HG03196 (cell line): ENCODE data around the gene ADSS1.

ENCODE experiments used
- ATAC-seq: cut with Tn5 transposase; IDR thresholded peaks from one replicate; pipeline ENCODE4 v1.9.1; 2021; ENCODE audit not compliant: unreplicated experiment

Gene ADSS1

DNA sequence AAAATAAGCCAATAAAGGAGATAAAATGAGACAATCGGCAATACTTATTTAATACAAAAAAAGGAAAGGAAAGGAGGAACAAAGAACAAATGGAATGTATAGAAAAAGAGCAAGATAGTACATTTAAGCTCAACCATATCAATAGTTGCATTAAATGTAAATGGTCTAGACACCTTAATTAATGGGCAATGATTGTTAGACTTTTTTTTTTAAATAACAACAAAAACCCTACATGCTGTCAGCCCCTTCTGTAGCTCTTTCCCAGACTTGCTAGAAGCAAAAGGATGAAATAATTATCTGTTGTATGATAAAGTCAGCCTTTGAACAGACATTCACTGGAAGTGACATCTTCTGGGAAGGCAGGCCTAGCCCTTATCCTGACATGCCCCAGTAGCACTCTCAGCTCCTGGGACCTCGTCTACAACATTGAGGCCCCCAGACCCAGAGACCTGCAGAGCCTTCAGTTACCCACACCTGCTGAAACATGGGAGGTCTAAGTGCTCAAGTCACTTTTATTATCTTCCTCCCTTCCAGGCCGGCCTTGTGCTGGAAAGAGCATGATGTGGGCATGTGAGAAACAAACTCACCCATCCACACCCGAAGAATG is 42.3 kb downstream of the ADSS1 start:
- ATAC-seq: no peak

DNA sequence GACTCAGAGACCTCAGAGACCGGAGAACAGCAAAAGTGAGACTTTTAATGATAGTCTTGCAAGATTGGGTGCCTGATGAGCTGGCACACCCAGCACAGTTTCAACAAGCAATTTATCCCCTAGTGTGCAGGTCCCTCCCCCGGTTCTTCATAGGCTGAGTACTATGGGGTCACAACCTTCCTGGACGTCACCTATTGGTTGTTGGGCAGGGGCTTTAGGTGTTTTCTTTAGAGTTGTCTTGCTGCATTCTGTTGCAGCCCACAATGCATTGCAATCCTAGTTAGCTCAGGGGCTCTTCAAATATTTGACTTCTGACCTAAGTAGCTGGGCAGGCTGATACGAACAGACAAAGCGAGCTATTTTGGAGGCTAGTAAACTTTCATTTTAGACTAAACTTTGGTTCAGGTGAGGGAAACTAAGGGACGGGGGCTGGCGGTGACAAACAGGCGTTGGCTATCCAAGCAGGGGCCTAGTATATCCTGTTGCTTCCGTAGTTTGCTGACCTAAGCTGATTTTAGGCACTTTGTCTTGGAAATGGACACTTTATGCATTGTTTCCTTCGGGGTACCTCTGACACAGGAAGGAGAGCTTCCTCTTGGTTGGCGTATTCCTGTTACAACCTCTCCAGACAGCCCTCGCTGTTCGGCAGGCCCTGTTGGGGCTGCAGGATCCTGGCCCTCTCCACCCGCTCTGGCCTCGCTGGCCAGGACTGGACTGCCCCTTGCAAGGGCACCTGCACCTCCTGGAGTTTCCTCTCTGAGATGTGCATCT is 43.0 kb downstream of the ADSS1 start:
- no peak for ATAC-seq

- ATAC-seq: no peak
These were observed 43.5 kb downstream of the ADSS1 start for GRCh38 chr14:104767634-104767918.

DNA sequence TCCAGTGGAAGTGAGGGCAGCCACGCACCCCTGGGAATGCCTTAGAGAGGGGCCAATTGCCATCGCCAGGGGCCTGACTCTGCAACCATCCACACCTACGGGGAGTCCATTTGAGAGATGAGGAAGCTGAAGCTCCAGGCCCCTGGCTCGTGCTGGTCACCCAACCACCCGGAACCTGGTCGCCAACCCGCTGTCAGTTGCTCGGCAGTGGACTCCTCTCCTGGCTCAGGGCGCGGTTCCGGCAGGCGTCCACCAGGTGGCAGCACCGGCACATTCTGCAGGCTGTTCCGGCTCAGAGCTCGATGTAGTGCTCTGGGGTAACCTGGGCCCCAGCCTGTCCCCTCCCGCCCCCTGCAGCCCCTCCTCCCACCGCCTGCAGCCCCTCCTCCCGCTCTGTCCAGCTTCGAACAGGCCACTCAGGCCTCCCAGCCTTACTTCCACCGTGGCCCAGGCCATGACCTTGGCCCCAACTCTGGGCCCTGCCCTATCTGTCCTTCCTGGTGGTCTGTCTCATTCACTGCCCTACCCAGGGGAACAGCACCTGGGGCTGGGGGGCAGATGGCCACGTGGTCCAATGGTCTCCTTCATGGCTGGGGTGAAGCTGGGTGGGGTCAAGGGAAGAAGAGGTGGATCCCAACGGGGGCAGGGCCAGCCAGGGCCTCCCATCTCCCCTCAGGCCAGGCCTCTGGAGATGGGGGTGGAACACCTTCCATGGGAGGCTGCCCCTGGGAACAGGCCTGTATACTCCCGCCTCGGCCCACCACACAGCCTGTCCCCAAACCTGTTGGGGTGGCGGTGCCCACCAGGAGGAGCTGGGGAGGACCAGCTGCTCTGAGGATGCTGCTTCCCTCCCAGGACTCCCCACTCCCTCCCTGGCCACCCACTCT is 44.7 kb downstream of the ADSS1 start:
- peak; percentile 82 for ATAC-seq

DNA sequence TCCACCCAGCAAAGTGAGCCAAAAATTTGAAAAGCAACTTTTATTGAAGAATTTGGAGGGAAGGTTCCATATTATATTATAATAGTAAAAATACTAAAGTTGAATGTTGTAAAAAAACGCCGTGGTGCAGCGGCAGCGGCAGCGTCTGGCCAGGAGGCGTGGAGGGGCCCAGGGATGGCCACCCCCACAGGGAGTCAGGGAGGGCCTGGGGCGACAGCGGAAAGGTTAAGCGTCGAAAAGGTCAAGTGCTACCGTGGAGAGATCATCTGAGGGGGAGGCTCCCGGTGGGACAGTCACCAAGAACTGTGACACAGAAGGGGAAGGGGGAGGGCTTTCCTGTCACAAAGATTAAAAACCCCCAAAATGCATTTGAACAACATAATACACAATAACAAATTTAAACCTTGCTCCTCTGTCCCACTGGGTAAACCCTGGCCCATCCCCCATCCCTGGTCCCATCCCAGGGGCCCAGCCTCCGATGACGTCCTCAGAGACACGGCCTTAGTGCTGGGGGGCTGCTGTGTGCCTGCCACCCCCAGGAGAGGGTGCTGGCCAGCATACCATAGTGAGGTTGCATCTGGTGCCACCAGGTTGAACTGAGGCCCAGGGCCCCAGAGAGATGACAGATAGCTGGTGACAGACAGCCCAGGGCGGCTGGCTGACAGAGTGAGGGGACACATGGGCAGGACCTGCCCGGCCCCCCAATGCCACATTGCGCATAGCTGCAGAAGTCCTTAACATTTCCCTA is 45.5 kb downstream of the ADSS1 start:
- no peak for ATAC-seq

DNA sequence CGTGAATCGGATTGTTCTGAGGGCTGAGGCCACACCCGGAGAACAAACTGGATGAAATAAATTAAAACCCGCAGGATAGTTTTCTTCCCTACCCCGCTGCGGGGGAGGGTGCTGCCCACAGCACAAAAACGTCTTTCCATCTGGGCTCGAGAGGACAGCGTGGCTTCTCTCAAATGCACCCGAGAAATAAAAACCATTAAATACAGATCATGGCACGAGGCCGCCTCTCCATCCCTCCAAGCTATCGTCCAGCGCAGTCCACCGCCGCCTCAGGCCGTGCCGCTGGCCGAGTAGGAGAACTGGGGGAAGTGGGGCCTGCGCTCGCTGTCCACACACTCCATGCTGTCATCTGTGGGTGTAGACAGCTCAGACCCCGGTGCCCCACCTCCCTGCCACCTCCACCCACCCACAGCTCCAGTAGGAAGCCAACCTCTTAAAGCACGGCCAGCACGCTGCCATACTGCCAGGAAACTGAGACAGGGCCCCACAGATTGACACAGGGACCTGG is 46.1 kb downstream of the ADSS1 start:
- no peak for ATAC-seq

DNA sequence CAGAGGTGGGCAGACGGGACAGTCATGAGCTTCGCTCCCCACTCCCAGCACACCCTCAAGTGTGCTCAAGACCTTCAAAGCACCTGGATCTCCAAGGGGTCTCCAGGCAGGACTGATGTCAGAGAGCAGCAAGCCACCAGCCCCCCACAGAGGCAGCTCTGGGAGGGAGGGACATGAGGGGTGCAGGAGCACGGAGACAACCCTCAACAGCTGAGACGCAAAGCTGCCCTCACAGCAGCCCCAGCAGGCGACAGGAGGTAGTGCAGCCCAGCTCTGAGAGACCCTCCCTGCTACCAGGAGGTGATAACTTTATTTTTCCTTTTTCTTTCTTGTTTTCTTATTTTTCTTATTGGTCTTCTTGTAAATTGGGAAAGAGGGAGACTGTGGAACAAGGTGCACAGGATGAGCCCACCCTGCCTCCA is 46.8 kb downstream of the ADSS1 start:
- ATAC-seq: no peak

GRCh38 chr14:104771374-104771773 is 47.3 kb downstream of the ADSS1 start:
- ATAC-seq: no peak

- no peak for ATAC-seq
These were observed 48.1 kb downstream of the ADSS1 start for GRCh38 chr14:104771918-104772706.

DNA sequence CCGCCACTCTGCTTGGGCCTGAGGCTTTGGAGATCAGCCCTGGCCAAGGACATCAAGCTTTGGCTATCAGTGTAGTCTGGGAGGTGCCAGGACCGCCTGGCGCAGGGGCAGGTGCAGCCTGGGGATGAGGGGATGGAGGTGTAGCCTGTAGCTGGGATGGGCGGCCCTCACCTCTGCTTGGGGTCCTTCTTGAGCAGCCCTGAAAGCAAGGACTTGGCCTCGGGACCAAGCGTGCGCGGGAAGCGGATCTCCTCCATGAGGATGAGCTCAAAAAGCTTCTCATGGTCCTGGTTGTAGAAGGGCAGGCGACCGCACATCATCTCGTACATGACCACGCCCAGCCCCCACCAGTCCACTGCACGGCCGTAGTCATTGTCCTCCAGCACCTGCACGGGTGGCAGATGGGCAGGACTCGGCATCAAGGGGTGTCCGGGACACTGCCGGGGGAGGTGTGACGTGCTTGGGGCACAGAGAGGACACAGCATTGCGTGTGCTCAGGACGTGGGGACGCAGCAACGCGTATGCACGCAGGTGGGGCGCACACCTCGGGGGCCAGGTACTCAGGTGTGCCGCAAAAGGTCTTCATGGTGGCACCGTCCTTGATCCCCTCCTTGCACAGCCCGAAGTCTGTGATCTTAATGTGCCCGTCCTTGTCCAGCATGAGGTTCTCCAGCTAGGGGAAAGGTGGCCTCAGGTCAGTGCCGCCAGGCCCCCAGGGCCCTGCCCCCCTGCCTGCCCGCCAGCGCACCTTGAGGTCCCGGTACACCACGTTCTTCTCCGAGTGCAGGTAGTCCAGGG is 48.9 kb downstream of the ADSS1 start:
- ATAC-seq: no peak

DNA sequence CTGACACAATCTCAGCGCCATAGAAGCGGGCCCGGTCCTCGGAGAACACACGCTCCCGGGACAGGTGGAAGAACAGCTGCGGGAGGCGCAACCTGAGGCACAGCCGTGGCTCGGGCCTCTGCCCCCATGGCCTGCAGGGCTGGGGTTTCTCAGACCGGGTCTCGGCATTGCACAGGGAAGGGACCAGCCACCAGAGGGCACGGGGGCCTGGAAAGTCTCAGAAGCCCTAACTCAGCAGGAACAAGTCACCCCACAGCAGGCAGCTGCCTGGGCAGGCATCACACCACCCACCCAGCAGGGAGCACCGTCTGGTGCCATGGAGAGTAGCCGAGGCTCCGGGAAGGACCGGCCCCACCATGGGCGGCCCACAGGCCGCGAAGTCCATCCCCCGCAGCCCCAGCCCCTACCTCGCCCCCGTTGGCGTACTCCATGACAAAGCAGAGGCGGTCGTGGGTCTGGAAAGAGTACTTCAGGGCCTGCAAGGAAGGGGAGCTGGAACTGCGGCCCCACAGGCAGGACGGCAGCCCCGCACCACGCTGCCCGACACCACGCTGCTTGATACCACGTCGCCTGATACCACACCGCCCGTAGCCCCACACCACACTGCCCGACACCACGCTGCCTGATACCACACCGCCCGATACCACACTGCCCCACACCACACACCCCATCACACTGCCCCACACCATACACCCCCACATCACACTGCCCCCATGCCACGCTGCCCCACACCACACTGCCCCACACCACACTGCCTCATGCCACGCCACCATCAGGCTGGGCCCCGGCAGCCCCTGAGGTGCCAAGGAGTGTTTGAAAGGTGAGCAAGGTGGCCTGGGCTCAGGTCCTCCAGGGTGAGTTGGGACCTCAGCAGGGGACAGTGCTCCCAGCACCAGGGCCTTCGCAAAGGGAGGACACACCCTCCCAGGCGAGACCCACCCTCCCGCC is 49.8 kb downstream of the ADSS1 start:
- no peak for ATAC-seq

GRCh38 chr14:104774453-104775072 is 50.5 kb downstream of the ADSS1 start:
- ATAC-seq: no peak

DNA sequence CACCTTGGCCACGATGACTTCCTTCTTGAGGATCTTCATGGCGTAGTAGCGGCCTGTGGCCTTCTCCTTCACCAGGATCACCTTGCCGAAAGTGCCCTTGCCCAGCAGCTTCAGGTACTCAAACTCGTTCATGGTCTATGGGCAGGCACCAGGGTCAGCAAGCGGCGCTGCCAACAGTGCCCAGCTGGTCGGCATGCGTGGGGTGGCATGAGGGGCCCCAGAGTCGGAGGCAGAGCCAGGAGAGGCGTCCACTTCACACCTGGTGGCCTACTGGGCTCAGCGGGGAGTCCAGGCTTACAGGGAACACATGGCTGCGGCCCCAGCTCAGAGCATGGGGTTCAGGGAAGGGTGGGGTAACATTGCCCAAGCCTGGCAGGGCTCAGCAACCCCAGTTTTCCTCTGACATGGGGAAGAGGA is 51.1 kb downstream of the ADSS1 start:
- no peak for ATAC-seq

DNA sequence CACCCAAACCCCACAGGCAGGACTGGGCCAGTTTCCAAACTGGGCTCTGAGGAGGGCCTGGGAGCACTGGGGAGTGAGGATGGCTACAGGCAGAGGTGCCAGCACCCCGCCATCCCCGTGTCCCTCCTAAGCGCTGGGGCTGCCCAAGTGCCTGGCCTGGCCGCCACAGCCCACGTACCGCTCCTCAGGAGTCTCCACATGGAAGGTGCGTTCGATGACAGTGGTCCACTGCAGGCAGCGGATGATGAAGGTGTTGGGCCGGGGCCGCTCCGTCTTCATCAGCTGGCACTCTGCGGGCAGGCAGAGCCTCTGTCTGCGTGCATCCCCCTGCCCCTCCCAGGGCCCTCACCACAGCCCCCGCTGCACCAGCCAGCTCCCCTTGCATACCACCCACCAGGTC is 52.5 kb downstream of the ADSS1 start:
- ATAC-seq: no peak

GRCh38 chr14:104776961-104777807 is 53.2 kb downstream of the ADSS1 start:
- no peak for ATAC-seq

GRCh38 chr14:104777808-104778249 is 53.8 kb downstream of the ADSS1 start:
- ATAC-seq: no peak
